ENCODE measurements around the gene NANS. TPM values are rescaled to one million over a fixed set of nuclear protein-coding genes. Genes with fewer than 3 reads are reported as not detected.
A peak's percentile ranks its signal among the peaks of the same experiment; 100 is the strongest.
"Not testable (repeated sequence)": the region's sequence is repeated elsewhere in the genome, so short reads cannot be mapped to it uniquely, and the experiment has no call there.

The NANS gene
- polyA plus RNA-seq, 1 experiment: 111 TPM

DNA sequence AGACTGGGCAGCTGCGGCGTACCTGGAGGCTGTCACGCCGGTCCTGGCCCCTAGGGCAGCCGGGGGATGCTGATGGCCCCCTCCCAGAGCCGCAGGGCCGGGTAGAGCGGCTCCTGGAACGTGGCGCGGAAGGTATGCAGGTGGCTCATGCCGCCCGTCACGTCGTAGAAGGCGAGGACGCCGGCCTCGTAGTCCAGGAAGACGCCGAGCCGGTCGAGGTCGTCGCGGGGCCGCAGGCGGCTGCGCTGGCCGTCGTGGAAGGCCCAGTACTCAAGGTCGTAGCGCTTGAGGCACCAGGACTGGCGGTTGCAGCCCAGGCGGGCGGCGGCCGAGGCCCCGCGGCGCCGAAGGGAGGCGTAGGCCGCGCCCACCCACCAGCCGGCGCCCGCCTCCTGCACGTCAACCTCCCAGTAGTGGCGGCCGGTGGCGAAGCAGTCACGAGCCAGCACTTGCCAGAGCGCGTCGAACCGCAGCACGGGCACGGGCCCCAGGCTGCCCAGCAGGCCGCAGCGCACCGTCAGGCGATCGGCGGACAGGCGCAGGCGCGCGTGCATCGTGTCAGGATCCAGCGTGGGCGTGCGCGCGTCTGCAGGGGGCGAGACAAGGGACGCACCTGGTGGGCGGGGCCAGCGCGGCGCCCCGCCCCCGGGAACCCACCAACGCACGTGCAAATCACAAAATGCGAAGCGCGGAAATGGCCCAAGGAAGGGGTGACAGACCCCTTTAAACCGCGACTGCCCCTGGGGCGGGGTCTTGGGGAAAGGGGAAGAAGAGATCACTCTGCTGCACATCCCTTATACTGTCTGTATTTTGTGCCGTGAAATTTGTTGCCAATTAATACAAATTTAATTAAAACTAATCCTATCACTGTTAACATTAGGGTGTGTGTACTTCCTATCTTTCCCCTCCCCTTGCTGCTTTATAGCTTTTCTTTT is 31.2 kb downstream of the NANS start:
- CTCF ChIA-PET: interaction anchor here (1.3 kb wide), 1 partner anchor 14 kb away, joined by 5 read pairs; no protein-coding TSS in a partner anchor
- no peak for DNase-seq (ENCODE audit: low read depth, low spot score)
- H3K27ac ChIP-seq (ENCODE audit: low read depth, low read length): no peak overlapping the region
- peak overlapping the region; percentile 38; the same call in 1 of the 2 replicates for H3K4me3 ChIP-seq (ENCODE audit: low read depth, low read length)
- TF ChIP-seq, protein P1, sequence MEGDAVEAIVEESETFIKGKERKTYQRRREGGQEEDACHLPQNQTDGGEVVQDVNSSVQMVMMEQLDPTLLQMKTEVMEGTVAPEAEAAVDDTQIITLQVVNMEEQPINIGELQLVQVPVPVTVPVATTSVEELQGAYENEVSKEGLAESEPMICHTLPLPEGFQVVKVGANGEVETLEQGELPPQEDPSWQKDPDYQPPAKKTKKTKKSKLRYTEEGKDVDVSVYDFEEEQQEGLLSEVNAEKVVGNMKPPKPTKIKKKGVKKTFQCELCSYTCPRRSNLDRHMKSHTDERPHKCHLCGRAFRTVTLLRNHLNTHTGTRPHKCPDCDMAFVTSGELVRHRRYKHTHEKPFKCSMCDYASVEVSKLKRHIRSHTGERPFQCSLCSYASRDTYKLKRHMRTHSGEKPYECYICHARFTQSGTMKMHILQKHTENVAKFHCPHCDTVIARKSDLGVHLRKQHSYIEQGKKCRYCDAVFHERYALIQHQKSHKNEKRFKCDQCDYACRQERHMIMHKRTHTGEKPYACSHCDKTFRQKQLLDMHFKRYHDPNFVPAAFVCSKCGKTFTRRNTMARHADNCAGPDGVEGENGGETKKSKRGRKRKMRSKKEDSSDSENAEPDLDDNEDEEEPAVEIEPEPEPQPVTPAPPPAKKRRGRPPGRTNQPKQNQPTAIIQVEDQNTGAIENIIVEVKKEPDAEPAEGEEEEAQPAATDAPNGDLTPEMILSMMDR (IDR thresholded peaks at IDR 0.05; ENCODE audit: low read depth, low read length): no peak
- no peaks in the 10 kb centered on the region for H3K27me3 ChIP-seq (ENCODE audit: control insufficient read depth, insufficient read depth, low read length)
- H3K9me3 ChIP-seq (ENCODE audit: control insufficient read depth, insufficient read depth, low read length): no peaks in the 10 kb centered on the region; the same call in 1 of the 2 replicates
- POLR2A ChIA-PET: no interaction called here

DNA sequence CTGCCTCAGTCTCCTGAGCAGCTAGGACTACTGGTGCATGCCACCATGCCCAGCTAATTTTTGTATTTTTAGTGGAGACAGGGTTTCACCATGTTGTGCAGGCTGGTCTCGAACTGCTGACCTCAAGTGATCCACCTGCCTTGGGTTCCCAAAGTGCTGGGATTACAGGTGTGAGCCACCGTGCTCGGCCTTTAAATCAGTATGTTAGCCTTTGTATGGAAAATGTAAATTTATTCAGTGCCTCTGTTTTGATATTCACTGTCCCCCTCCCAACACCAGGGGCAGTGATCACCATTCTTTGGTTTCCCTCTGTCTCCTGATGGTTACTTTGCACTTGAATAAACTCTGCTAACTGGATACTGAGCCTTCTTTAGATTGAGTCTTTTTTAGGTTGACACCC is 34.1 kb downstream of the NANS start:
- H3K9me3 ChIP-seq (ENCODE audit: control insufficient read depth, insufficient read depth, low read length); H3K27ac ChIP-seq (ENCODE audit: low read depth, low read length); POLR2A ChIA-PET; H3K4me3 ChIP-seq (ENCODE audit: low read depth, low read length); H3K27me3 ChIP-seq (ENCODE audit: control insufficient read depth, insufficient read depth, low read length); DNase-seq (ENCODE audit: low read depth, low spot score): not testable (repeated sequence)
- CTCF ChIA-PET: interaction anchor here (0.7 kb wide), 1 partner anchor 123 kb away, joined by 4 read pairs; no protein-coding TSS in a partner anchor

DNA sequence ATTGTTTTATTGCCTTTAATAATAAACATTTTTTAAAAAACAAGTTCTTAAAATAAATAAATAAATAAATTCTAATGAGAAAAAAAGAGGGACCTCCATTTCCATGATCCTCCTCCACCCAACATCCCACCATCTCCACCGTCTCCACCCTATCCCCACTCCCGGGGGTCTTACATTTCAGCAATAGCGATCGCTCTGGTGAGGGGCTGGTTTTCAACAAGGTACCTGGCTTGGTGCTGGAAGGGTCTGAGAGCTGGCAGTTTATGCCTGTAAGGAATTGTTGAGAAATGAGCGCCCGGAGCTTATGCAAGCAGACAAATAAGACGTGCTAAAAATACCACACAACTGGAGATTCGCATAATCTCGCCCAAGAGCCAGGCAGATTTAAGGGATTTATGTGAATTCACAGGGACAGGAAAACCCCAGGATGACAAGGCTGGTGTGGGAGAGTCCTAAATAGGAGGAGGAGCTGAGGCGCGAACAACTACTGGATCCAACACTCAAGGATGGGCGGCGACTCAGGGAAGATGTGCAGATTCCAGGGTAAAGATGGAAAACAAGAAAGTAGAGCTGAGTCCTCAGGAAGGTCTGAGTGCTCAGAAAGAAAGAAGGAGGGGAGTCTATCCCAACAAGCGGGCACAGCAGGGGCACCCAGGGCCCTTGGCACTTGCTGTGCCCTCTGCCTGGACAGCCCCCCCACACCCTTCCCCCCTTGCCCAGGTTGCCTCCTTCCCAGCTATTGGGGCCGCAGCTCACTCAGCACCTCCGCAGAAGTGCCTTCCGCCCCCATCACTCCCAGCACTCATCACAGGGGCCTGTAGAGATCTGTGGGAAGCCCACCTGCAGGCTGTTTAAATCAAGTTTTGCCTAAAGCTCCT is 35.4 kb downstream of the NANS start:
- no peak overlapping the region for H3K27ac ChIP-seq (ENCODE audit: low read depth, low read length)
- DNase-seq (ENCODE audit: low read depth, low spot score): no peak
- no peak overlapping the region for H3K4me3 ChIP-seq (ENCODE audit: low read depth, low read length)
- no peaks in the 10 kb centered on the region; the same call in 1 of the 2 replicates for H3K9me3 ChIP-seq (ENCODE audit: control insufficient read depth, insufficient read depth, low read length)
- POLR2A ChIA-PET: no interaction called here
- TF ChIP-seq, protein P1 (IDR thresholded peaks at IDR 0.05; ENCODE audit: low read depth, low read length): no peak
- CTCF ChIA-PET: interaction anchor here (0.5 to 1.4 kb wide), 4 partner anchors 18 to 152 kb away, joined by 3 read pairs; no protein-coding TSS in a partner anchor
- no peaks in the 10 kb centered on the region for H3K27me3 ChIP-seq (ENCODE audit: control insufficient read depth, insufficient read depth, low read length)

DNA sequence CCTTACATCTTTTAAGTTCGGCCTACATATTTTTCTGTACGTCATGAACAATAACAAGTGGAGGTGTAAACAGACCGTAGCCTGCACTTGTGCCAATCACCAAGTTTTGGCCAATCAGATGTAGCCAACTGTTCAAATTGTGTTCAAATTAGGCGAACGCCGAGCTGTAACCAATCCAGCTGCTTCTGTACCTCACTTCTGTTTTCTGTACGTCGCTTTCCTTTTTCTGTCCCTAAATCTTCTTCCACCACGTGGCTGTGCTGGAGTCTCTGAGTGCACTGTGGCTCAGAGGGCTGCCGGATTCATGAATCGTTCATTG is 36.0 kb downstream of the NANS start:
- no peaks in the 10 kb centered on the region for H3K27me3 ChIP-seq (ENCODE audit: control insufficient read depth, insufficient read depth, low read length)
- TF ChIP-seq, protein P1 (IDR thresholded peaks at IDR 0.05; ENCODE audit: low read depth, low read length): no peak
- CTCF ChIA-PET: interaction anchor here (0.5 to 1.4 kb wide), 4 partner anchors 19 to 152 kb away, joined by 3 read pairs; no protein-coding TSS in a partner anchor
- no peaks in the 10 kb centered on the region; the same call in 1 of the 2 replicates for H3K9me3 ChIP-seq (ENCODE audit: control insufficient read depth, insufficient read depth, low read length)
- no peak overlapping the region for H3K4me3 ChIP-seq (ENCODE audit: low read depth, low read length)
- POLR2A ChIA-PET: no interaction called here
- DNase-seq (ENCODE audit: low read depth, low spot score): no peak
- no peak overlapping the region for H3K27ac ChIP-seq (ENCODE audit: low read depth, low read length)

DNA sequence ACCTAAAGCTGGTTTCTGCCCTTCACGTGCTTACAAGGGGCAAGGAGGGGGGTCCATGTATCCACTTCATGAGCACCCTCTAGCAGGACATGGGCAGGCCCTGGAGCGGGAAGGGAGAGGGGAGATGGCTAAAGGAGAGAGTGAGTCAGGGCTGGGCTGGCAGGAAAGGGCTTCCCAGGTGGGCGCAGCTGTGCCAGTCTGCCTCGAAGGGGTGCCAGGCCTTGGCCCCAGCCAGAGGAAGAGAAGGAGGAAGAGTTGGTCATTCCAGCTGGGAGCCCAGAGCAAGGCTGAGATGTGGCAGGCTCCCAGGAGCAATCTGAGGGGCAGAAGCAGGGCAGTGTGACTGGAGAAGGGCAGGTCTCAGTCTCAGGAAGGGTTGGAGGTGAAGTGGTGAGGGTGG is 37.8 kb downstream of the NANS start:
- no peak overlapping the region for H3K27ac ChIP-seq (ENCODE audit: low read depth, low read length)
- ChIA-PET POLR2A (no interaction called here), CTCF (interaction anchor here (0.7 to 1.2 kb wide), 2 partner anchors 17 to 25 kb away, joined by 3 read pairs; partner anchors contain the start of gene TRIM14)
- TF ChIP-seq, protein P1 (IDR thresholded peaks at IDR 0.05; ENCODE audit: low read depth, low read length): no peak
- H3K27me3 ChIP-seq (ENCODE audit: control insufficient read depth, insufficient read depth, low read length): no peaks in the 10 kb centered on the region
- no peak overlapping the region for H3K4me3 ChIP-seq (ENCODE audit: low read depth, low read length)
- H3K9me3 ChIP-seq (ENCODE audit: control insufficient read depth, insufficient read depth, low read length): no peaks in the 10 kb centered on the region; the same call in 1 of the 2 replicates
- DNase-seq (ENCODE audit: low read depth, low spot score): no peak
